GM19395 (cell line): Measurements from ENCODE around the gene KRTAP10-12.

ENCODE experiments used
- ATAC-seq: cut with Tn5 transposase; IDR thresholded peaks from one replicate; pipeline ENCODE4 v1.9.1; 2021; ENCODE audit warnings: mild to moderate bottlenecking, moderate library complexity; ENCODE audit not compliant: unreplicated experiment

Gene KRTAP10-12

DNA sequence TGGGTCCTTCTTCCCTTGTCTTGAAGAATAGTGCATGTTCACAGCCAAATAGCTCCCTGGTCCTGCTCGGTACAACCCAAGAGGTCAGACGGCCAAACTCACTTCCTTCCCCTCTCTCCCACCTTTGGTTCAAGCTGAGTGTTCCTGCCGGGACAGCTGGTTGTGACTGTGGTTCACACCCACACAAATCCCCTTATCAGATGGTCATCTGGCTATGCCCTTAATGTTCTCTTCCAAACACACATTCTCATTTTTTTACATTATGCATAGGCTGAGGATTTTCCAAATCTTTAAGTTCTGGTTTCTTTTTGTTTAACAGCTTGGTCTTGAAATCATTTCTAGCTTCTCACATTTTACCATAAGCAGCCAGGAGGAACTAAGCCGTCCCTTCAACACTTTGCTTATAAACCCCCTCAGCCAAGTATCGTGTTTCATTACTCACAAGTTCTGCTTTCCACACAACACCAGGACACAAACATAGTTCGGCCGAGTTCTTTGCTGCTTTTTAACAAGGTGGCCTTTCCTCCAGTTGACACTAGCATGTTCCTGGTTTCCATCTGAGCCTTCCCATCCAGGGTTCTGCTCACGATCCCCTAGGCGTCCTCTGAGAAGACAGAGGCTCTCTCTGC lies 34.1 kb downstream of the KRTAP10-12 start:
- no peak for ATAC-seq

DNA sequence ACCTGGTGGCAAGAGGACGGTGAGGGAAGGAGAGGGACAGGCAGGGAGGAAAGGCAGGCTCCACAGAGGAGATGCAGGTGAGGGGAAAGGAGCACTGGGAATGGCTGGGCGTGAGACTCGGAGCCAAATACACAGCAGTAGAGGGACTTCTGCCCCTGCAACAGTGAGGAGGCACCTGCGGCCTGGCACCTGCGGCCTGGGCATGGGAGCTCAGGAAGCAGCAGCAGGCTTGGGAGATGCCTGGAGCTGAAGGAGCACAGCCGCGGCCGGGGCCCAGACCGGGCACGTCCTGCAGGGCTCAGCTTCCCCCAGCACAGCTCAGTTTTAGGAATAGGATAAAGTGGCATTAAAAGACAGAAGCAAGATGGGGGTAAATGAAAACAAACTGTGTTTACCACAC lies 35.3 kb downstream of the KRTAP10-12 start:
- ATAC-seq, result no peak

DNA sequence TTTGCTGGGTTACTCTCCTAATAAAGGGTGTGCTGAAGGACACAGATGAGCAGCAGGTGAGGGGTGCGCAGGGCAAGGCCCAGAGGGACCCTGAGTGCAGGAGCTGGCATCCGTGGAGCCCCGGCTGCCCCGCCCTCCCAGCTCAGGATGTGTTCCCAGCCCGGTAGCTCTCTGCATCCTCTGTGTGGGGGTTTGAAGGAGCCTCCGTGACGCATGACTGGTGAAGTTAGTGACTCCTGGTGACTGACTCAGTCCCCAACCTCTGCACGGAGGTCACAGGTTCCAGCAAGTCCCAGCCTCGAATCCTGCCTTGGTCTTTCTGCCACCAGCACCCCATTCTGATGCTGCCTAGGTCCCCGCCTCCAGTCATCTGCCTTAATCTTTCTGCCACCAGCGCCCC lies 36.0 kb downstream of the KRTAP10-12 start:
- no peak for ATAC-seq

DNA sequence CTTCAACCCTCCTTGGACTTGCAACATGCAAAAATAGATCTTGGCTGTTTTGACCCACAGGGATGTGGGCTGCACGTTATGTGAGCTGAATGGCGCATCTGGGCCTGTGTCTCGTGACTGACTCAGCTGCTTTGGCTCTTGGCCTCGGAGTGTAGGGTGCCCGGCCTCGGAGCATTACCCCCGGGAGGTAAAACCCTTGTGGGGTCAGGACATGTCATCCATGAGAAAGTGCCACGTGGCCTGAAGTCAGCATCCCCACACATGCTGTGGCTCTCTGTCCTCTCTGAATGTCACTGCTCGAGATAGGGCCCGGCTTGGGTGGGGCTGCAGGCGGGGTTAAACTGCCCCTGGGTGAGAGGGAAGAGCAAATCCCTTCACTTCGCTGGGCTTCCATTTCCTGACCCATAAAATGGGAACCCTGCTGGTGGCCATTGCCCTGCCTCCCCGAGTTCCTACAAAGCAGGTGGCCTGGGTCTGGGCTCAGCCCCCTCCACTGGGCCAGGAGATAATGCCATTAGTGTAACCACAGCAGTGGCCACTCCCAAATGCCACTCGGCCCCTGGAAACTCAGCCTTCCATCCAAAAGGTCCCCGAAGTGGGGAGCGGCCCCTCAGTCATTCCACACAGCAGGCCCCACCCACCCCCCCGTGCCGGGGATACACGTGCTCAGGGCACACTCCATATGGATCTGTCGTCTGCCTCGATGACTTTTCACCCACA lies 37.2 kb downstream of the KRTAP10-12 start:
- ATAC-seq, result no peak

DNA sequence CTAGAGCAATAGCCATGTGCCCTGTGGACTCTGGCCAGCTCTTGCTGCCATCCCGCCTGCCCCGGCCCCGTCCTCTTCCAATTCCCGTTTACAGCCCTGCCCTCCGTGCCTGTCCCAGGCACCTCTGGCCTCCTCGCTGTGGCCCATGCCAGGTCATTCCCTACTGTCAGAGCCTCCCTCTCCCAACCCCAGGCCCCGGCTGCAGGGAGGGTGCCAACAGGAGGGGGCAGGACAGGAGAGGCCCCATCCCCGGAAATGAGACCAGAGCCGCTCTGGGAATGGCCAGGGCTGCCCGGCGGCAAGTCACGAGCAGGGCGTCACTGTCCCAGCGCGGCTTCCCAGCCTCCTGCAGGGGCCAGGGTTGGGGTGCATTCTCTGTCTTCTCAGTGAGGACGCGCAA lies 37.9 kb downstream of the KRTAP10-12 start:
- no peak for ATAC-seq

DNA sequence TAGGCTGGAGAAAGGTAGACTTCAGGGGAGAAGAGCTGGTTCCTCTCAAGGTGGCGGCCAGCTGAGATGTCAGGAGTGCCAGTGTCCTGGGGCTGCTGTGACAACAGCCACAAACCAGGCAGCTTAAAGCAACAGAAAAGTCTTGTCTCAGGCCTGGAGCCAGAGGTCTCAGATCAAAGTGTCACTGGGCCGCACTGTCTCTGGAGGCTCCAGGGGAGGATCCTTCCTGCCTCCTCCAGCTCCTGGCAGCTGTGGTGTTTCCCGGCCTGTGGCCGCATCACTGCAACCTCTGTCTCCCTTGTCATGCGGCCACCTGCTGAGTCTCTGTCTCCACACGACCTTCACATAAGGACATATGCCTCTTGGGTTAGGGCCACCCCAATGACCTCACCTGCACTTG lies 38.8 kb downstream of the KRTAP10-12 start:
- no peak for ATAC-seq

DNA sequence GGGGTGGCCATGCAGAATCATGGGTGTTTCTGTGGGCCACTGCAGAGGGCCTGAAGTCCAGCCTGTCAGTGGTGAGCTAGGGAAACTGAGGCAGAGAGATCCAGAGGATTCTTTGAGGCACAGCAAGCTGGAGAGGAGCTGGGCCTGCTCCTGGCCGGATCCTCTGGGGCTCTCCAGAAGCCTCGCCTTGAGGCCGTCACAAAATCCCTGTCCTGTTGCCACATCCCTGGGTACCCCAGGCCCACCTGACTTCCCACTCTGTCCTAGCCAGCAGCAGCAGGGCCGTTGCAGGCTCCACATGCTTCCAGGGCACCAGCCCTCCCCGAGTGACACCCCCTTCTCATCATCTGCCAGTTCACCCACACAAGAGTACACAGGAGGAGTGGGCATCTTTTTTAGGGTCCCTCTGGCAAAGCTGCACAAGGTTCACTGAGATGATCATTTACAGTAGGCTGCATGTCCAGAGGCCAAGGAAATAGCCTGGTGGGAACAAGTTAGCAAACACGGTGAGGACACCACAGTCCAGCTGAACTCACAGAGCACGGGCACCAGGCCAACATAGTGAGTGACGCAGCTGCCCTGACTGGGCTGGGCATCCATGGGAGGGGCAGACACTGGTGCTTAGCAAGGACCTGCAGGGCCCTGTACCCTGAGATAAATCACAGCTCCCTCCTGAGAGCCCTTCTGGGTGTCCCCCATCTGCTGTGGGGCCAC lies 39.5 kb downstream of the KRTAP10-12 start:
- ATAC-seq, result no peak

DNA sequence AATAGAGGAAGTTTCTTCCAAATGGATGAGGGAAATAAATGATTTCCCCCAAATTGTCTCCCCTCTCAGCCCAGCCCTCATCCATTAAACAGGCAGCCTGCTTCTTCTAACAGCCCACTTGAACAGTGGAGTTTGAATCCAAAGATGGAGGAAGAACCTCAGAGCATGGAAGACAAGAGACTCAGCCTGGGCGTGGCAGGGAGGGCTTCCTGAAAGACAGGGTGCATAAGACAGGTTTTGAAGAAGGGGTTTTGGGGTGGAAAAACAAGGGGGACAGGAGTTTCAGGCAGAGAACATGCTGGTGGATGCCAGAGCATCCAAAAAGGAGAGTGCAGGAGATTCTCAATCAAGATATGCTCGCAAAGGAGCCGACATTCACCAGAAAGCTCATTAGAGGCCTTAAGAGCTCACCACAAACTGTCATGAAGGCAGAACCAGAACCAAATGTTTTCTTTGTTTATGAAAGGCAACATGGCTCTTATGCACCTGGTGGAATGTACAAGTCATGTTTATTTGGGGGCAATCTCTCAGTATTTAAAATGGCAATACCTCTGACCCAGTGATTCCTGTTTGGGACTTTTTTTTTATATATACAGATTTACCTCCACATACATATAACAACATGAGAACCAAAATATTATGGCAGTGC lies 40.9 kb downstream of the KRTAP10-12 start:
- ATAC-seq, result no peak

DNA sequence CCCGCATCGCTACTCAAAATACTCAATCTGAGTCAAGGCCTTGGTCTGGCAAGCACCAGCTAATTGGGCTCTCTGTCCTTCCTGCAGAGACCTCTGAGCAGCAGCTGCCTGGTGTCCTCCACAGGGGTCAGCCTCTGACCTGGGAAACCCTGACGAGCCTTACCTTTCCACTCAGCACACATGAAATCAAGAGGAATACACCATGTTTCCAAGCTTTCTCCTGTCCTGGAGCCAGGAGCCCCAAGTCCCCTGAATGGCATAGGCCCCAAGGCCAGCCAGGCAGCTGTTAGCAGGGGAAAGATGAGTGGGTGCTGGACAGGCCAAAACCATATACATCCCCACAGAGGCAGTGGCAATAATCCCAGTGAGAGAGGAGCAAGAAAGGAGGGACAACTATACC lies 41.6 kb downstream of the KRTAP10-12 start:
- no peak for ATAC-seq

DNA sequence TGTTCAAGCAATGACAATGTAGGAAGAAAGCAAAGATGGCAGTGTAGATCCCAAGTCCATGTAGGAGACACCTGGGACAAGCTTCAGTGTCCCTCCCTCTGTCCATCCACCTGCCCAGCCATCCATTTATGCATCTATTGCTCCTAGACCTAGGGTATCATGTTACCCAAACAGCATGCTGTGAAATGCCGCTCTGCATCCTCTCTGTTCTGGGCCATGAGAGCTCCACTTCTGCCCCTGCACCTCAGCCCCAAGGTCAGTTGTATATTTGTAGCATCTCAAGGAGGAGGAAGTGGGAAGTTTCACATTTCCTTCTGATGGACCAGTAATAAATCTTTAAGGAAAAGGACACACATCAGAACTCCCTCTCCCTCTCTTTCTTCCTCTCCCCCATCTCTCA lies 42.3 kb downstream of the KRTAP10-12 start:
- ATAC-seq, result no peak

DNA sequence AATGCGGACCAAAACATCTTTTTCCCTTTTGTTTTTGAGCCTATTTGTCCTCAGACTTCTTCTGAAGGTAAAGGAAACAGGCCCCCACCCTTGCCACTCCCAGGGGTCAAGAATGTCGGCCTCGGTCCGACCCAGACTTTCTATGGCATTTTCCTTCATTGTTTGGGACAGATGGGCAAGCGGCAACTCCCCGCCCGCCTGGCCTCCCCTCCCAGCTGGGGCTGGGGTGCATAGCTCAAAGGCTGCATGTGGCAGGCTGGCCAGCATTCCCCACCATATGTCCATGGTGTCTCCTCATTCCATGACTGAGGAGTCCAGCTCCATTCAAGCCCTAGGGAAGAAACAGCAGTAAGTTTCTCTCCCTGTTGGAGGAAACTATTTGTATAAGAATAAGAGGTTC lies 43.8 kb downstream of the KRTAP10-12 start:
- no peak for ATAC-seq

DNA sequence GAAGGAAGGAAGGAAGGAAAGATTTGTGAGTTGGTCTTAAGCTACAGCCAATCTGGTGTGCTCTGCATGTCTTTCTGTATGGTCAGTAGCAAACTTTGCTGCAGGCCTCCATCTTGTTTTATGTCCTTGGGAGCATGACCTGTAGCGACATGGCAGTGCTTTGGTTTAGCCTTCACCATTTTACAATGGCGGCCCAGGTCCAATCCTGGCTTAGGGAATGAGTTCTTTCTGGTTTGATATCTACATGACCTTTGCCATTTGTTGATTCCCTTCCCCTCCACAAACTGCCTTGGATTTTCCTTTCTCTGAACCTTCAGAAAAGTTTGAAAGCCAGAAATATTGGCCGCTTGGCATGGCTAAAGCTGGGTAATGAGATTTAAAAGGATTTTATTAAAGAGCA lies 44.9 kb downstream of the KRTAP10-12 start:
- no peak for ATAC-seq

DNA sequence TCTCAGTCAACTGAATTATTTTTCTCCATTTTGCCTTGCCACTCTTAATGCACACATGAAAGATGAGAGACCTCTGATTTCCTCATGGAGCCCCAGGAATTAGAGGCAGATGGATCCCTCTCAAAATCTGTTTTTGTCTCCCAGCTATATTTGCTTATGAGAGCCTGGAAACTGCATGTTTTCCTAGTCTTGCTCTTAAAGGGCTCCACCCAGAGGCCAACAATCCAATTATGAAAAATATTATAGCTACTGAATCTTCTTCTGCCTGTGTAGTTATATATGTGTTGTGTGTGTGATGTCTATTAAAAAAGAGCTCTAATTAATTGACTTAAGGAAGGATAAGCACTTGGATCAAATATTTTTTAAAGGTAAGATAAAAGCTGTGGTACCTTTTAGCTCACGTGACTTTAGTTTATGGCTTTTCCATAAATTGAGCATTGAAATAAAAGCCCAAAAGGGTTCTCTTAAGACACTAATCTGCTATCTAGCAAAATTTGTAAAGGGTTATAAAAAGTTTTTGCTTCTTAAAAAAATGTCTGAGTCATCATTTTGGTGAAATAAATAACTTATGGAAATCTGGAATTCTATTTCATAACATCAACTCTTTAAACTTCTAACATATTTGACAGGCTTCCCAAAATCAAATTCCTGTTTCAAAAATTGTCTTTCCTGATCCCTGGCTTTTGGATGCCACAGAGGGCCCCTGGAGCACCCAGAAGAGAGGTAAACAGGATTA lies 45.6 kb downstream of the KRTAP10-12 start:
- ATAC-seq, result no peak
